Brain pericyte (primary cell): ENCODE results near the gene WFDC5.
"Not testable (repeated sequence)": the region's sequence is repeated elsewhere in the genome, so short reads cannot be mapped to it uniquely, and the experiment has no call there.

Experiments used
- DNase-seq: peaks from one replicate; pipeline ENCODE4 v3.0.0-alpha.2; 2012; ENCODE audit warnings: low read depth, low spot score

Gene WFDC5

DNA sequence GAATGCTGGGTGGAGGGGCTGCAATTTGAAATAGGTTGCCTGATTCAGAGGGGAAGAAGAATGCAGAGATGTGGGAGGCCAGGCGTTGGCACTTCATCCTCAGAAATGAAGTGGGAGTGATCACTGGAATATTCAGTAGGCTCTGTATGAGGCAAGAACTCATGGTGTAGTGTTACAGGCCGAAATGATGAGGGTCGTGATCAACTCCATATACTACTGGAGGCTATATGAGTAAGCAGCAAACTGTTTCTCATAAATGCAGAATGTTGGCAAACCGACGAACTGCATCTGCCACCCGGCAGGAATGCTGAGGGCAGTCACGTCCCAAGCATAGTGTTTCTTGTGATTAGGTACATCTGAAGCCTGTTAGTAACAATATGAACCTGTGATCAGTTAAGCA lies 26.7 kb downstream of the WFDC5 start:
- DNase-seq: no peak

DNA sequence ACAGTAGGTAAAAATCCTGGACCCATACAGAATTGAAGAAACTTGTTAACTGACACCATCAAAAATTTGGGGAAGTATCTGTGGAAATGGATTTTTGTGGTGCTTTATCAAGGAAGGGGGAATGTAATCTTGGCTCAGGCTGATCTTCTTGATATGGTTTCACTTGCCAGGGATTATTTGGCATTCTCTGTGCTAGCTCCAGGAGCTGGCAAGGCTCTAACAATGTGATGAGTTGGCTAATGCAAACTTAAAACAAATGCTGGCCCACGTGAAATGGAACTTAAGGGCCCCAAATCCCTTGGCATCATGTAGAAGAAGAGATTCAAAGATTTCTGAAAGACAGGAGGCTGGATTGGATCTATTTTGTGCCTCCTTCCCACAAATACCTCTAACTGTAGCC lies 27.2 kb downstream of the WFDC5 start:
- DNase-seq: no peak

DNA sequence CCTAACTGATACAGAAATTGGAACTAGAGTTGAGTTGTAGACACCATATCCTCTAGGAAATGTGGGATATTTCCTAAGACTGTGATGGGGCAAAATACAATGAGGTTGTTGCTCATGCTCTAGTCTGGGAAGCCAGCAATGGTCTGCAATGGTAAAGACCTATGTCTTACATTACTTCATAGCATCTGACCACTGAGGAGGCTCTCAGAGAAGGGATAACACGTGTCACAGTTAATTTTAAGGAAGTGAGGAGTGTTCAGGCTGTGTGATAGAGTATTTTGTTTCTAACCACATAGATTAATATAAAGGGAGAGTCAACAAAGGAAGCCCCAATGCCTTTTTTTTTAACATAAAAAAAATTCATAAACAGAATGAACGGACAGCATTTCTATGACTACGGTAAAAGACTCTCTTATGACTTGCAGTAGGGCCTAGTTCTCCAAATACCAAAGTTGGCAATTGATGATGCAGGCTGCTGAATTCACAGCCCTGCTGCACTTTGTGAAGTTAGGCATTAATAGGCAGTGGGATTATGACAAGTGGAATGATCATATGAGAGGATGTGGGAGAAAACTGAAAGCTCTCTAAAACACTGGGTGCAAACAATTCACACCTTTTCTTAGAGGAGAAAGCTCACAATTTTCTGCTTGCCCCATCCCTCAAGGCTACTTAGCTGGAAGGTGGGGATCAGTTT lies 27.7 kb downstream of the WFDC5 start:
- no peak for DNase-seq

DNA sequence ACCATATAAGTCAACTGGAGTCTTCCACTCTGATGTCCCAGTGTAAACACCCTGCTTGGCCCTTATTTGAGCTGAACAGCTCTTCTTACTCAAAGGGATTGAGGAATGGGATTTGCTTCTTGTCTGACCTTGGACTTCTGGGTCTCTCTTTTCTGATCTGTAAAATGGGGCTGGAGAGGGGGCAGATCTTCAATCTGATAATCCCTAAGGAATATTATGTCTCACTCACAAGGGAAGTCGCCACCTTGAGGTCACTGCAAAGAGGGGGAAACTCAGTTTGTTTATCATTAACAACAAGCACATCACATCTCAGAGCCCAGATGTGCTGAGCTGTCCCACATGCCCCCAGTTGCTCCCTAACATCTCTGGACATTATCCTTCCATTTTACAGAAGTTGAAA lies 29.1 kb downstream of the WFDC5 start:
- no peak for DNase-seq

DNA sequence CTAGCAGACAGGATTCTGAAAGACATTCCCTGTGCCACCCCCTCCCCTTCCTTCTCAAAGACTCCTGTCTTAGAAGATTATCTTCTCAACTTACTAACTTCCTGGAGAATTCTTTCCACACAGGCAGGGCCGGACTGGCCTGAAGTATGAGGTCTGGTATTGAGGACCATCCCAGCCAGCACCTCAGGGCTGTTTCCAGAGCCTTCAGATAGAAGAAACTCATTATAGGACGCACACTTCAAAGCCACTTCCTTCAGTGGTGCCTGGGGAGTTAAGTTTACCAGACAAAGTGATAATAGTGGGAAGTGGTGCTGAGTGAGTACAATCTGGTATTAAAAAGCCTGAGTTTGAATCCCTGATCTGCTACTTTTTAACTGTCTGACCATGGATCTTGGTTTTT lies 29.7 kb downstream of the WFDC5 start:
- no peak for DNase-seq

DNA sequence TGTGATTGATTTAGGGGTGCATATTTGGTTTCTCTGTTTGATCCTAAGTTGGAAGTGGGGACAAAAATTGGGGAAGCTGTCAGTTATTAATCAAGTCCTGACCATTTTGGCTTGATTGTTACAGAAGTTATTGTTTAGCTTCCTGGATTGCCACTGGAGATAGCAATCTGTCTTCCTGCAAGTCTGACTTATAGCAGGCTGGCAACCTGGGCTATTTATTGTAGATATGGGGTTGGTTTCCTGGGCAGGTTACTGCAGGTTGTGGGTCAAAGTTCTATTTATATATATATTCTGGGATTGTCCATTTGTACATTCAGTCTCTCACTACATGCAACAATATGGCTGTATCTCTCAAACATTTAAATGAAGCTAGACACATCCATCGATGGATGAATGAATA lies 31.8 kb downstream of the WFDC5 start:
- no peak for DNase-seq

DNA sequence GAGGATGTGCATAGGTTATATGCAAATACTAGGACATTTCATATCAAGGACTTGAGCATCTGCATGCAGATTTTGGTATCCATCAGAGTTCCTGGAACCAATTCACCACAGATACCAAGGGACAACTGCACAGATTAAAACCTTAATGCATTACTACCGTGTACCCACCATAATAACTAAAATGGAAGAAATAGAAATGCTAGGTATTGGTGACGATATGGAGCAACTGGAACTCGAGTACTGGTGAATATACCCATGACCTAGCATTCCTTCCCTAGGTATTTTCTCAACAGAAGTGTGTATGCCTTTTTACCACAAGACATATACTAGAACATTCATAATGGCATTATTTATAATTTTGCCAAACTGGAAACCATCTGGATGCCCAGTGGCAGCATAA lies 32.5 kb downstream of the WFDC5 start:
- DNase-seq: no peak

DNA sequence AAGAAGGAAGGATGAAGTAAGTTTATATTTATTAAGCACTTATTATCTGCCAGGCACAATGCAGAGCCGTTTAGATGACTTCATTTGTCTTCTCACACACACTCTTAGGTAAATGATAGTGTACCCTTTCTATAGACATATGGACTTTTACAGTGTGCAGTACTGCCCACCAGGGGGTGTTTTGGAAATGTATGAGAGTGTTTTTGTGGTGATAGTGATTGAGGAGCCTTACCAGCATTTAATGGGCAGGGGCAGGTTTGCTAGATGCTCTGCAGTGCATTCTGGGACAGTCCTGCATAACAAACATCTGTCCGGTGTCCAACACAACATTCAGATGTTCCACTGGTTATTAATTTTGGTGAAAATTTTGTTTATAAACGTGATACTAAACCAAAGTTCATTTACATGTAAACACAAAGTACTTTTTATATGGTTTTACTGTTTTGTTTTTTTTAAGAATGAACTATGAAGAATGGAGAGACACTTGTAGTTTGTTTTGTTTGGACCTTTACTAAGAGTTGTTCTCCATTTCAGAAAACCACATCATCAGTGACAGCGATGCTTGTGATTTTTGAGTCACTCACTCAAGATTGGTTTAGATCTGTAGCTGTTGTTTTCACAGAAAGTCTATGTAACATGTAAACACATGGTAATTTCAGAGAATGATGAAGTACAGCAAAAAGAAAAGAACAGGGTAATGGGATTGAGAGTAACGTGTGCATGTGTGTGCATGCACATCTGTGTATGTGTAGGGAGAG lies 33.9 kb downstream of the WFDC5 start:
- DNase-seq: no peak

DNA sequence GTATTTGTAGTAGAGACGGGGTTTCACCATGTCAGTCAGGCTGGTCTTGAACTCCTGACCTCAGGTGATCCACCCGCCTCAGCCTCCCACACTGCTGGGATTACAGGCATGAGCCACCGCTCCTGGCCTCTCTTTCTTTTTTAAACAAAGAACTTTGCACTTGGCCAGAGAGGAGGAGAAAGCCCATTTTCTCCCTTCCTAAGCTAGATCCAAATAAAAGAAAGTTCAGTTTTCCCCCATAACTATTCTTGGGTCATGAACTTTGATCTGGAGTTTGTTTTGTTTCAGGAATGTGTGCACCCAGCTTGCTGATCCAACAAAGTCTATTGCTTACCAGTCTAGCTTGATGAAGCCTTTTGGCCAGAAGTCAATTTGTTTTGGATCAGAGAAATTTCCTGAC lies 37.4 kb downstream of the WFDC5 start:
- DNase-seq: no peak

DNA sequence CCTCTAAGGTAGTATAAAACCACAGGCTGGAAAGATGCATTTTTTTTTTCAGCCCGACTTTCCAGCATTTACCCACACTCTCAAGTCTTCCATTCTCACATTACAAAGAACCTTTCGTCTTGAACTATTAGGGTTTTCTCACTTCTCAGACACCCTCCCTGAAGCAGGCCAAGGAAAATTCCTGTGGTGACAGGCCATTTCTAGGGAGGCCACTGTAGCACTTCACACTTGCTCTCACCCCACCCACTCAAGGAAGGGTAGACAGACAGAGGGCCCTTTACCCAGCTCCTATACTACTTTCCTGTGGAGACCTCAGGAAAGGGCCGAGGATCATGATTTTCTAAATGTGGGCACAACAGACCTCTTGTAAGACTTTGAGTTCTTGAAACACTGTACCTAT lies 41.8 kb downstream of the WFDC5 start:
- no peak for DNase-seq

DNA sequence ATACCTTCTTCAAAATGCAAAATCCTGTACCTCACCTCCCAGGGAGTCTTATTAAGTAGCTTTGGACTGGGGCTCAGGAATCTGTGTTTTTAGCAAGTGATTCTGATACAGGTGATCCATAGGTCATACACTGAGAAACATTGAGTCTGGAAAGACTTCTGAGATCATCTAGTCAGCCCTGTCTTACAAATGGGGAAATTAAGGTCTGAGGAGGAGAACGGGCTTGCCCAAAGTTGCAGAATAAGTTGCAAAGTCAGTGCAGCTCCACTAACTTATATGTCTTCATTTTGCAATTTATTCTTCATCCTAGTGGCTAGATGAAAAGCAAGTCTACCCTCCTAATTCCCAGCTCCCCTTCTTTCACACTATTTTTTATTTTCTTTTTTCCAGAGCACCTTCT lies 42.9 kb downstream of the WFDC5 start:
- DNase-seq: no peak

DNA sequence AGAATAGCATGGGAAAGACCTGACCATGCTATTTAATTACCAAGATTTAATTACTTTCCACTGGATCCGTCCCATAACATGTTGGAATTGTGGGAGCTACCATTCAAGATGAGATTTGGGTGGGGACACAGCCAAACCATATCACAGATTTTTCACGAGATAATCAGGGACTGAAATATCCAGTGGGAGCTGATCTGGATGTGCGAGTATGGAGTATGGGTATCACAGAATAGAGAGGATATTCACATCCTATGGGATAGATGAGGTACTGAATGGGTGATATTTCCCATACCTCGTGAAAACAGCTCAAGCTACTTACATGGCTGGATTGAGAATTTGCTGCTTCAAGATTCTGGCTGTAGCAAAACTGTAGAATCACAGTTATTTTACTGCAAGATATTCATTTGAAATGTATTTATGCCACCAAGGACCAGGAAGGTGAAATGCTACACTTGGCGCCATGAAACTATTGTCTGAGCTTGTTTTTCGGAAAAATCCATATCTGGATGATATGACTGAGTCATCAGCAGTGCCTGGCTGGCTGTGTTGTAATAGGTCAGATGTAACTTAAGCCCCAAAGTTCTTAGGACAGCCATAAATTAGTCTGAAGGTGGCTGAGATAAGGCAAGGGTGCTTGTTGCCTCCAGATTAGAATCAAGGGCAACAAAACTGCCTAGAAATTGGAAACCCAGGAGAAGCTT lies 43.9 kb downstream of the WFDC5 start:
- no peak for DNase-seq

DNA sequence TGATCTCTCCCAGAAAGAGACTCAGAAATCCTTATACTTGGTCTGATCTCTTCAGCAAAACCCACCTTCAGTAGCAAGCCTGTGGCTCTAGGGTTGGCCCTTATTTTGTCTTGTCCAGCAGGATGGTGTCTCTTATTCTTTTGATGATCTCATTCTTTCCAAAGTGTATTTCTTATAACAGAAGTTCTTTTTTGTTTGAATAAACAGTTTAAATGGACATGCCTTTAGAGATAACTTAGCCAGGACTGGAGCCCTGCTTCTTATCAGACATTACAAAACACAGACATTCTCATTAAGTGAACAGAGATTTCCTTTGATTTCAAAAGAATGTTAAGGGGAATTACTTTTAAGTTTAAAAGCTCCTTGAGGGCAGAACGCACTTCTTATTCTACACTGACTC lies 45.7 kb downstream of the WFDC5 start:
- DNase-seq: no peak

DNA sequence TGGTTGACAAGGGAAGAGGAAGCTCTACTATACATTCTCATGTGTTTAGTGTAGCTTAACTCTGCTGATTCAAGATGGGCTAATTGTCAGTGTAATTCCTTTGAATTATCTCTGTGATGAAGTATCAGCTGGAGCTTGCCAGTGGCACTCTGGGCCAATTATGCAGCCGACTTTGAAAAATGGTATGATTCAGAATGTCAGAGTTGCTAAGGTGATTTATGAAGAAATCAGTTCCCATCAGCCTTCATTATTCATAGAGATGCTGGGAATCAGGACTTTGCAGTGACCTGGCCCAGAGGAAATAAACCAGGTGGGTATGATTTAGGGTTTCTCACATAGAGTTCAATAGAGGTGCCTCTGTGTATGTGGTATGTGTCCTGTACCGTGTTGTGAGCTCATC lies 47.4 kb downstream of the WFDC5 start:
- no peak for DNase-seq

DNA sequence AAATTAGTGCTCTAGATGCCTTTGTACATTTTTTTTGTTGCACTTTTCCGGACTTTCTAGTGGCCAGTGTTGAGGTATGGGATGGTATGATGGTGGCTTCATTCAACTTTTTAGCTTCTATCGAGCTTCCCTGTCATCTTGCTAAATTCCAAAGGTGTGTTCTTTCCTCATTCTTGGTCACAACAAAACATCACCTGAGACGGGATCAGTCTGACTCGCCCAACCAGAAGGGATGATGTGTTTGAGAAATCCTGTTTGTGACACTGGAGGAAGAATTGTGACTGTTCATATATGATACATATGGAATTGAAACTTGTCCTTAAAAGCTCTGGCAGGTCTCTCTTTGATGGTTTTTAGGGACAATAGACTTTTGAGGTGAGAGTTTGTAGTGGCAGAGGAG lies 47.9 kb downstream of the WFDC5 start:
- no peak for DNase-seq

DNA sequence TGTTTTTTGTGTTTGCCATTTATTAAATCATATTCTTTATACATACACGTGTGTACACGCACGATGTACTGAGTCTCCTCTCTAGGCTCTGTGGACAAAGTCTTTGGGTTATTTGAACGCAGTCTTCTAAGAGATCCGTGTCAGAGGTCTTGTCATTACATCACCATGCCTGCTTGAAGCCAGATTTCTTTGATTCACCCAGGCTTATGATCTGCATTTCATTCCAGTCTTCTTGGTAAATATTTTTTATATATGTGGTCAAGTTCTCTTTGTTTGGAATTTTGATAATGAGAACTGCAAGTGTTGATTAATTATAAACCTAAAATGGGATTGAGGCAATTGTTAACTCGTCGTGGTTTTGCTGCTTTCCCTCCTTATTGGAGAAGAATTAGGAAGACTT lies 48.6 kb downstream of the WFDC5 start:
- DNase-seq: no peak

DNA sequence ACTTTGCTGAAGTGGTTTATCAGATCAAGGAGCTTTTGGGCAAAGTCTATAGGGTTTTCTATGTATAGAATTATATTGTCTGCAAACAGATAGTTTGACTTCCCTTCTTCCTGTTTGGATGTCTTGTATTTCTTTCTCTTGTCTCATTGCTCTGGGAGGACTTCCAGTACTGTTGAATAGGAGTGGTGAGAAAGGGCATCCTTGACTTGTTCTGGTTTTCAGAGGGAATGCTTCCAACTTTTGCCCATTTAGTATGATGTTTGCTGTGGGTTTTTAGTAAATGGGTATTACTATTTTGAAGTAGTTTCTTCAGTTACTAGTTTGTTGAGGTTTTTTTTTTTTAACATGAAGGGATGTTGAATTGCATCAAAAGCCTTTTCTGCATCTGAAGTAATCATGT lies 50.2 kb downstream of the WFDC5 start:
- DNase-seq: no peak

DNA sequence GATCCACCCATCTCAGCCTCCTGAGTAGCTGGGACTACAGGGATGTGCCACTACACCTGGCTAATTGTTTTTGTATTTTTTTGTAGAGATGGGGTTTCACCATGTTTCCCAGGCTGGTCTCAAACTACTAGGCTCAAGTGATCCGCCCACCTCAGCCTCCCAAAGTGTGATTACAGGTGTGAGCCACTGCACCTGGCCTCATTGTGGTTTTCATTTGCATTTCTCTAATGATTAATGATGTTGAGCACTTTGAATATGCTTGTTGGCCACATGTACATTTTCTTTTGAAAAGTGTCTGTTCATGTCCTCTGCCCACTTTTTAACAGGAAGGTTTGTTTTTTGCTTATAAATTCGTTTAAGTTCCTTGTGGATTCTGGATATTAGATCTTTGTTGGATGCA lies 51.9 kb downstream of the WFDC5 start:
- not testable (repeated sequence) for DNase-seq

DNA sequence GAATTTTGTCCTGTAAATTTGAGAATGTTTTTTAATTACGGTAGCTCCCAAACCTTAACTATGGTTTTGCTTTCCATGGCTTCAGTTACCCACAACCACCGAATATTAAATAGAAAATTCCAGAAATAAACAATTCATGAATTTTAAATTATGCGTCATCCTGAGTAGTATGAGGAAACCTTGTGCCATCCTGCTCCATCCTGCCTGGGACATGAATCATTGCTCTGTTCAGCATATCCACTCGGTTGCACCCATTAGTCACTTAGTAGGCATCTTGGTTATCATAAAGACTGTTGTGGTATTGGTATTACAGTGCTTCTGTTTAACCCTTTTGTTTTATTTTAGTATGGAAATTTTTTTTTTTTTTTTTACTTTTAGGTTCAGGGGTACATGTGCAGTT lies 53.7 kb downstream of the WFDC5 start:
- DNase-seq: no peak

DNA sequence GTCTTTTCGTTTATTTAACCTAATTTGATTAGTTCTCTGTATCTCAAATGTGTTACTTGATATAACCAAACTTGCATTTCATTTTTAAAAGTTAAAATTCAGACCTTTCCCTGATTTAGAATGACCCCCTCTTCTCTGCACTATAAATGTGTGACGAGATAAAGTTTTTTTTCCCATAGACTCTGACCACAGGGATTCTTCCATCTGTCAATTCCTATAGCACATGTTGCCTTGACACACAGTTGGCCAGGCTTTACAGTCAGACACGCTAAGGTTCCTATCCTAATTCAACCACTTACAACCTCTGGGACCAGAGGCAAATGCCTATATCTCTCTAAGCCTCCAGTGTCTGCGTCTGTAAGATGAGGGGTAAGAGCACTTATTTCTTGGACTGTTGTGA lies 54.7 kb downstream of the WFDC5 start:
- no peak for DNase-seq
